ENCODE data around the gene BCAN.
"Not testable (repeated sequence)": the region's sequence is repeated elsewhere in the genome, so short reads cannot be mapped to it uniquely, and the experiment has no call there.

The BCAN gene, protein sequence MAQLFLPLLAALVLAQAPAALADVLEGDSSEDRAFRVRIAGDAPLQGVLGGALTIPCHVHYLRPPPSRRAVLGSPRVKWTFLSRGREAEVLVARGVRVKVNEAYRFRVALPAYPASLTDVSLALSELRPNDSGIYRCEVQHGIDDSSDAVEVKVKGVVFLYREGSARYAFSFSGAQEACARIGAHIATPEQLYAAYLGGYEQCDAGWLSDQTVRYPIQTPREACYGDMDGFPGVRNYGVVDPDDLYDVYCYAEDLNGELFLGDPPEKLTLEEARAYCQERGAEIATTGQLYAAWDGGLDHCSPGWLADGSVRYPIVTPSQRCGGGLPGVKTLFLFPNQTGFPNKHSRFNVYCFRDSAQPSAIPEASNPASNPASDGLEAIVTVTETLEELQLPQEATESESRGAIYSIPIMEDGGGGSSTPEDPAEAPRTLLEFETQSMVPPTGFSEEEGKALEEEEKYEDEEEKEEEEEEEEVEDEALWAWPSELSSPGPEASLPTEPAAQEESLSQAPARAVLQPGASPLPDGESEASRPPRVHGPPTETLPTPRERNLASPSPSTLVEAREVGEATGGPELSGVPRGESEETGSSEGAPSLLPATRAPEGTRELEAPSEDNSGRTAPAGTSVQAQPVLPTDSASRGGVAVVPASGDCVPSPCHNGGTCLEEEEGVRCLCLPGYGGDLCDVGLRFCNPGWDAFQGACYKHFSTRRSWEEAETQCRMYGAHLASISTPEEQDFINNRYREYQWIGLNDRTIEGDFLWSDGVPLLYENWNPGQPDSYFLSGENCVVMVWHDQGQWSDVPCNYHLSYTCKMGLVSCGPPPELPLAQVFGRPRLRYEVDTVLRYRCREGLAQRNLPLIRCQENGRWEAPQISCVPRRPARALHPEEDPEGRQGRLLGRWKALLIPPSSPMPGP

DNA sequence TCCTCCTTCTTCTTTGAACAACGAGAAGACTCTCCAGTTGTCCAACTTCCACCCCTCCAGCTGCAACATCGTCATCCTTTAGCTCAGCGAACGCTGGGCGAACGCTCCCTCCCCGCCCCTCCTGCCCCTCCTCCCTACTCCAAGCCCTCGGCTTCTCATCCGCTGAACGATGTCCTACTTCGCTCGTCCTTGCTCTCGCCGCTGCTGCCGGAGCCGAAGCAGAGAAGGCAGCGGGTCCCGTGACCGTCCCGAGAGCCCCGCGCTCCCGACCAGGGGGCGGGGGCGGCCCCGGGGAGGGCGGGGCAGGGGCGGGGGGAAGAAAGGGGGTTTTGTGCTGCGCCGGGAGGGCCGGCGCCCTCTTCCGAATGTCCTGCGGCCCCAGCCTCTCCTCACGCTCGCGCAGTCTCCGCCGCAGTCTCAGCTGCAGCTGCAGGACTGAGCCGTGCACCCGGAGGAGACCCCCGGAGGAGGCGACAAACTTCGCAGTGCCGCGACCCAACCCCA lies at the start of gene BCAN:
BCAN (plus strand) TSS at position 357 of the 504 bp plus-strand sequence. CDS start 3,938 bp downstream, outside the sequence.
- DNase-seq, result no peak

DNA sequence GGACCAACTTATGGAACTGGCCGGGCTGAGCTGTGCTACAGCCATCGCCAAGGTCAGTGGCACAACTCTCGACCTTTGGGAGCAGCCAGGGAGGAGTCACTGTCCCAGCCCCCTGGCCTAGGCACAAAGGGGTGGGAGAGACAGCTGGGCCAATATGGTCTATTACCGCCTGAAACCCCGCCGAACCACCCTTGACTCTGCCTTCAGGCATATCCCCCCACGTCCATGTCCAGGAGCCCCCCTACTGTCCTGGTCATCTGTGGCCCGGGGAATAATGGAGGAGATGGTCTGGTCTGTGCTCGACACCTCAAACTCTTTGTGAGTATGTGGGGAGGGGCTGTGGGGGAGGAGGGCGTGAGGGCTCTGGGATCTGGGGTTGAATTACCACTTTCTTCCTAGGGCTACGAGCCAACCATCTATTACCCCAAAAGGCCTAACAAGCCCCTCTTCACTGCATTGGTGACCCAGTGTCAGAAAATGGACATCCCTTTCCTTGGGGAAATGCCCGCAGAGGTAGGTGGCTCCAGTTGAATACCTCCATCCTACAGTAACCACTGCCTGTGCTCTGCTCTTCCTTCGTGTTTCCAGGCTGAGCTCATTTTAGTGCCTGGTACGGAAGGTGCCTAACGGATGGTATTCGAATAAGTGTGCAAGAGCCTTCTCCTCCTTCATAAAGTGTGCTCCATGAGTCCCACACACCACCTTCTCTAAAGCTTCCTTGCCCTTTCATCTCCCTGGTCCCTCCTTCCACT lies 49.6 kb upstream of the BCAN start:
- no peak for DNase-seq

DNA sequence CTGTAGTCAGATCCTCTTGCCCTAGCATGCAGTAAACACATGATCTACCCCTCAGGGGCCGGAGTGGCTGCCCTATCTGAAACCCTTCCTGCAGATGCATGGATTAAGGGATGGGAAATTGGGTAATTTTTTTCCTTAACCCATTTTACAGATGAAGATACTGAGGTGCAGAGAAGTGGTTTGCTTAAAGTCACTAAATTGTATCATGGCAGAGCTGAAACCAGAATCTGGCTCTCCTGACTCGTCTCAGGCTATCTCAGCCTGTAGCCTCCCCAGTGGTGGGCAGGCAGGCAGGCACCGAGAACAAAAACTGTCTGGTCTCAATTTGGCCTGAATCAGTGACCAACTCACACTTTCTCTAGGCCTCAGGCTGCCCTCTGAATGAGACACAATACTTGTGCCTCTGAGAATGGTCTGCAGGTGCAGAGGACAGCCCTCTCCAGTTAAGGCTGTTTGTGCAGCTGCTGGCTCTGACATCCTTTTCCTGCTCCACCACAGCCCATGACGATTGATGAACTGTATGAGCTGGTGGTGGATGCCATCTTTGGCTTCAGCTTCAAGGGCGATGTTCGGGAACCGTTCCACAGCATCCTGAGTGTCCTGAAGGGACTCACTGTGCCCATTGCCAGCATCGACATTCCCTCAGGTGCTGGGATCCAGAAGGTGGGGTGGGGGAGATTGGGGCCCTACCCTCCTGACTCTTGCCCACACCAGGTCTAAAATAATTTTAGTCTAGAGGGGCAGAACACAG lies 48.8 kb upstream of the BCAN start:
- DNase-seq, result no peak

DNA sequence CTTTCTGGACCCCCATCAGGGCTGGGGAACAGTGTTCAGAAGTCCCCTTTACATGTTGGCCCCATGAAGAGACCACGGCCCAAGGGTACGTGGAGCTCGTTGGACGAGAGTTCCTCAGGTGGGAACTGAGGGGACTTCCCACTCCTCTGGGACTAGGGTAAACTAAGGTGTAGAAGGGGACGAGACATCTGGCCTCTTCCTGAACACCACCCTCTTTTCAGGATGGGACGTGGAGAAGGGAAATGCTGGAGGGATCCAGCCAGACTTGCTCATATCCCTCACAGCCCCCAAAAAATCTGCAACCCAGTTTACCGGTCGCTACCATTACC lies 48.3 kb upstream of the BCAN start:
- DNase-seq, result no peak

DNA sequence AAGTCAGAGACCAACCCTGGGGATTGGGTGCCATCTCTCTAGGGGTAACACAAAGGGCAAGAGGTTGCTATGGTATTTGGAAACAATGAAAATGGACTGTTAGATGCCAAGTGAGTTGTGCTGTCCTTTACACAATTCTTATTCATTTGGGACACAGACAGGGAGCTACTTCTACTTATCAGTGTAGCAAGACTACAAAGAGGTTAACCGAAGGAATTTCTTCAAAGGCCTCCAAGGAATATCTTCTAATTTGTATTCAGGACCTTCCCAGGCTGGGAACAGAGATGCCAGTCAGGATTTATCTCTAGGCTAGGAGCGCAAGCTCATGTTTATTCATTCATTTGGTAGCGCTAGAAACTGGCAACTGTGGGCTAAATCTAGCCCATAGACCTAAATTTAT lies 47.7 kb upstream of the BCAN start:
- DNase-seq, result no peak

DNA sequence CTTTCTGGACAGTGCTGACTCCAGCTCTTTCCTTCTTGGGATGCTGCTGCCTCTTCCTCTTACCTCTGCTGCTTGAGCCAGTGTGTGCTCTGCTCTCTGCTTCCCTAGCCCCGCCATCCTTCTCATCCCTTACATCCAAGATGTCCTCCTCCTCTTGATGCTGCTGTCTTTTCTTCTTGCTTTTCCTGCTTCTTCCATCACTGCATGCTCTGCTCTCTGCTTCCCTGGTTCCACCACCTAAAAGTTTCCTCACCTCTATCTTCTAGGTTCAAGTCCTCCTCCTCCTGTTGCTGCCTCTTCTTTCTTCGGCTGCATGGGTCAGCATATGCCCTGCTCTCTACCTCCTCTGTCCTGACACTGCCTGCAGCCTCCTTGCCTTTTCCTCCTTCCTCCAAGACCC lies 46.9 kb upstream of the BCAN start:
- no peak for DNase-seq

DNA sequence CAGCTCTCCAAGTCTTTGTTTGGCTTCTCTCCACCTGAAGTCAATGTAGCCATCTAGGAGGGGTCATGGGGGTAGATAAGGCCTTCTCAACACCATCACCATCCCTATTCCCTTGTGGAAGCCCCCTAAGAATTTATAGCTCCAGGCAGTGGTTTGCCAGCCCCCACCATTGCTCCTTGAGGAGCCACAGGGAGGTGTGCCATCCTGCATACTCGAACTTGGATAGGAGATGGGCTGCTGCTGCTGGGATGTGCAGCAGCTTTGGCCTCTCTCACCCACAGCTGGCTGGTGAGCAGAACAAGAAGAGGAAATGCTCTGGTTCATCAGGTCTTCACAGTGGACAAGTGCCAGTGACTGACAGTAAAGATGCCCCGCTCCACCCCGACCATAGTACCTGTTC lies 45.5 kb upstream of the BCAN start:
- DNase-seq, result no peak

DNA sequence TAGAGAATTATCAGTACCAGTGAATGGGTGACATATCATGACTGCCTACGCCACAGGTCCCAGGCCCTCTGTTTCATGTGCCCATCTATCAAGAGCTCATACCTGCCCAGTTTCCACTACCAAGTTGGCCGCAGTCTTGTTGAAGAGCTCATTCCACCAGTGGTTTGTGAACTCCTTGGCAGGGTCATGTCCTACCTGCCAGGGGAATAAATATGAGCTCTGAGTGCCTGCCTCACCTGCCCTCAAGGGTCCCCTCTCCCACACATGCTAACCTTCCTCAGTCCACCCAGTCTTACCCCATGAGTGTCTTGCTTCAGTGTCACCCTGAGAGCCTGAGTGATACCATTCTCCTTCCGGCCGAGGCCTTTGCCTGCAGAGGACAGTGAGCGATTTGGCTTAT lies 43.8 kb upstream of the BCAN start:
- DNase-seq, result no peak

DNA sequence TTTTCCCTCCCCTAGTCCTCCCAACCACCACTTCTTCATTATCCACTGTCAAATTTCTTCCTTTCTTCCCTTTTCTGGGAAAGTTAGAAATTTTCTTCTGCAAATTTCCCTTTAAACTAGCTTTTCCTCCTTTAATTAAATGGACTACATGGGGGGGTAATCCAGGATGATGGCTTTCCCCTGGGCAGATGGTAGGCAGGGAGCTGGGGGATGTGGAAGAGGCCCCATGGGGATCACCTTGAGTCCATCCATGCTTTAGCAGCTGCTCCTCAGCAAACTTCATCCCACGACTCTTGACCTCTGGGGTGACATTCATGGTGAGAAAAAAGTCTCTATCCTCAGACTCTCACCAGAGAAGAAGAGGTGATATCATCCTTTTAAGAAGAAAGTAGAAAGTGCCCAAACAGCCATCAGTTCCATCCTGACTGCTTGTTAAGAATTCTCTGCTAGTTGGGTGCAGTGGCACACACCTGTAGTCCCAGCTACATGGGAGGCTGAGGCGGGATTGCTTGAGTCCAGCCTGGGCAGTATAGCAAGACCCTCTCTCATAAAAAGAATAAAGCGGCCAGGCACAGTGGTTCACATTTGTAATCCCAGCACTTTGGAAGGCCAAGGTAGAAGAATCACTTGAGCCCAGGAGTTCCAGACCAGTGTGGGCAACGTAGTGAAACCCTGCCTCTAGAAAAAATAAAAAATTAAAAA lies 43.0 kb upstream of the BCAN start:
- no peak for DNase-seq

DNA sequence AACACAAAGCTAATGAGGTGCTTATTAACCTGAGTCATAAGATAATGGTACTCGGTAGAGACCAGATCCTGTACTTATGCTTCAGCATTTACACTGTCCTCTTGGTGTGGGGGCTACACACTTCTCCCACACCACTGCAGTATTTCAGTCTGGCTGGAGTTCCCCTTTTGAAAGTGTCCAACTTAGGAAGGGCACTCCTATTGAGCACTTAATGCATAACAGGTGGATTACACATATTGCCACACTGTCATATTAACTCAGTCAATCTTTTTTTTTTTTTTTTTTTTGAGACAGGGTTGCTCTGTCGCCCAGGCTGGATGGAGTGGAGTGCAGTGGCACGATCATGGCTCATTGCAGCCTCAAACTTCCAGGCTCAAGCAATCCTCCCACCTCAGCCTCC lies 42.1 kb upstream of the BCAN start:
- peak; percentile 47 for DNase-seq

DNA sequence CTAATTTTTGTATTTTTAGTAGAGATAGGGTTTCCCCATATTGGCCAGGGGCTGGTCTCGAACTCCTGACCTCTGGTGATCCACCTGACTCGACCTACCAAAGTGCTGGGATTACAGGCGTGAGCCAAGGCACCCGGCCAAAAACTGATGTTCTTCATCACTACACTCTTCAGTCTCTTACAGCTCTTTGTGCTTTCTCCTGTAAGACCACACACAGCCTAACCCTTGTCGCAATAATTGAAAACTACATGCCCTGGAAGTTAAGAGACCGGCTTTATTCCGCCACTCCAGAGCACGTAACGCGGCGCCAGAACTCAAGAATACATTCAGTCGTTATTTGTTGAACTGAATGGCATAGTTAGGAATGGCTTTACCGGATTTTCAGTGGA lies 41.2 kb upstream of the BCAN start:
- DNase-seq, result peak; percentile 8

DNA sequence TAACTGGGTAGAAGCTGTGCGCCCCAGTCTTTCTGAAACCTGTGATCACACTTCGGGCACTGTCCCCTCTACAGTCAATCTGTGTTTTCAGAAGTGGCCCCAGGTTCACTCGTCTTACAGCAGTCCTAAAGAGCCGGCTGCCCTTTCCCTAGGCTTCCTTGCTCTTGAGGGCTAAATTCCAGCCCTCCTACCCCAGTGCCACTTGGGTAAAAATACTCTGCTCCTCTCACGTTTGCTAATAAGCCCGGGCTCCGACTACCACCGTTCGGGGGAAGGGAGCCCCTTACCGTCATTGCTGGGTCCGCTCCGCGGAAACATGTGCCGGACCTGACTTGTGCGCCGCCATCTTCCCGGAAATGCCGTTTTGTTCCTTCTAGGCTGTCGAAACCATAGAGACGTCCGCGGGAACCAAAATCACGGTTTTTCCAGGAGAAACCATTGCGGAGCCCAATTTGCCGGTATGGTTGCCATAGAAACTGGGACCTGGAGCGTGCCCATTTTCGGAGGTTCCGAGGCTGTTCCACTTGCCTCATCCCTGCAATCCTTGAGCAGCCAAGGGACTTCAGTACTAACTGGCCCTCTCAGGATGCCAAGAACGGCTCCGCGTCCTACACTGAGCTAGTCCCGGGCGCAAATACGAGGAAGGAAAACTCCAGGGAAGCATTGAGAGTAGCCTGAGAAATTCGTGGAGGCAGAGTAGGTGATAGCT lies 40.6 kb upstream of the BCAN start, which contains the start of gene GPATCH4:
GPATCH4 (minus strand) TSS at position 358 of the 709 bp plus-strand sequence.
- peak; percentile 88 for DNase-seq

DNA sequence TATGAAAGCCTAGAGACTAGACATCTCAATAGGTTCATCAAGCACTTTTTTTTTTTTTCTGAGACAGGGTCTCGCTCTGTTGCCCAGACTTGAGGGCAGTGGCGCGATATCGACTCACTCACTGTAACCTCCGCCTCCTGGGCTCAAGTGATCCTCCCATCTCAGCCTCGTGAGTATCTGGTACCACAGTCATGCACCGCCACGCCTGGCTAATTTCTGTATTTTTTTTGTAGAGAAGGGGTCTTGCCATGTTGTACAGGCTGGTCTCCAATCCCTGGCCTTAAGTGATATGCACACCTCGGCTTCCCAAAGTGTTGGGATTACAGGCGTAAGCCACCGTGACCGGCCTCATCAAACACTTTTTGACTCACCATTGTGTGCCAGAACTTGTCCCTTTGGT lies 40.0 kb upstream of the BCAN start:
- no peak for DNase-seq

DNA sequence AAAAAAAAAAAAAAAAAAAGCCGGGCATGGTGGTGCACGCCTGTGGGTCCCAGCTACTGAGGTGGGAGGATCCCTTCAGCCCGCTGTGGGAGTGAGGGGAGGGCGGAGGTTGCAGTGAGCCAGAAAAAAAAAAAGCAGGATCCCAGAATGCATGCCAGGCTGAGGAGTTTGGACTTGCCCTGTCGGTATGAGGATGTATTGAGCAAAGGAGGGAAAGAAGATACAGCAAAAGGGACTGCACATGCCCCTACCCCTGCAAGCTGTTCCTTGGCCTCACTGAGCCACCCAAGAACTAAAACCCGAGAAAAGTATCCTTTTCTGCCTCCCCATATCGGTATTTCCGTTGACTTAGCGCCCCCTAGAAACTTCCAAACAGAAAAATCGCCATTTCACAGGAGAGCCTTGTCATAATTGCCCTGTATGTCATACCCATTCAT lies 39.3 kb upstream of the BCAN start:
- DNase-seq, result peak; percentile 42

DNA sequence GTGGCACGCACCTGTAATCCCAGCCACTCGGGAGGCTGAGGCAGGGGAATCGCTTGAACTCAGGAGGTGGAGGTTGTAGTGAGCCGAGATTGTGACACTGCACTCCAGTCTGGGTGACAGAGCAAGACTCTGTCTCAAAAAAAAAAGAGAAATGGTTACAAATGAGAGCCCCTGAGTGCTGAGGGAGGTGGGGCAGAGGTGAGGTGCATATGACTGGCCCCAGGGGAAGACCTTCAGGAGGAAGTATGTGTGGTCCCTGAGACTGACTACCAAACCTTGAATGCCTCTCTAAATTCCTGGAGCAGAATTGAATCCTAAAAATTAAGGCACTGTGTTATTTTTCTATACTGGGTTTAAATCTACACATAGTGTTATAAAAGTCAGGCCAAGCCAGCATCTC lies 34.6 kb upstream of the BCAN start:
- not testable (repeated sequence) for DNase-seq

DNA sequence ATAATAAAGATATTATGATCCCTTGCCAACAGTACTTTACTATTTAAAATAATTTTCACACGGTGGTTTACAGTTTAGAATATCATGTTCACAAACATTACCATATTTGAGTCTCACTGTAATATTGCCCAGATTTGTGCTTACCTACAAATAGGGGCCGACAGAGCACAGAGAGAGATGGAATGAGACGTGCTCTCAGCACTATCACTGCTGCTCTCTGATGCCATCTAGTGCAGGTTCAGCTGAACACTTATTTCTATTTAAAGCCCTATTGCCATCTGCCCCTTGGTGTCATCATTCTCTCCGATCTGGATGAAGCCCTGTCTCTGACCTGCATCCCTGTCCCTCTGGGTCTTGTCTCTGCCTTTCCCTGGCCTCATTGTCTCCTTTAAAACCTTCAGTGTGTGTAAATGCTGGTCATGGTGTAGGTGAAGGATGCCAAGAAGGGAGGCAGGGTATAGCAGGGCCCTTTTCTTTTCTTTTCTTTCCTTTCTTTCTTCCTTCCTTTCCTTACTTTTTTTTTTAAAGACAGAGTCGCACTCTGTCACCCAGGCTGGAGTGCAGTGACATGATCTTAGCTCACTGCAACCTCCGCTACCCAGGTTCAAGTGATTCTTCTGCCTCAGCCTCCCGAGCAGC lies 33.8 kb upstream of the BCAN start:
- DNase-seq, result peak; percentile 80

DNA sequence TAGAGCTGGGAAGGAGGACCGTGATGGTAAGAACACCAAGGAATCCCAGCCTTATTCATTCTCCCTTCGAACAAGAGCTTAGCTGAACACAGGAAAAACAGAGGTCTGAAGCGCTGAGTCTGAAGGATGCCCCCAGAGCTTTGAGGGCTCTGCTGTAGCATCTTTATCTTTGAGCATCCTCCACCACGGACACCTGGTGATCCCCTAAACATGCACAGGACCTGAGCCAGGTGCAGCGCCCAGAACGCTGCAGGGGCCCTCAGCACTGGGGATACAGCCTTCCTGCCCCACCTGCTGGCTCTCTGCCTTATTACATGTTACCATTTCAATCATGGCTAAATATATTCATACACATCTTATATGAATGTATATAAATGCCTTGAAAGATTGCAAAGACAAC lies 32.9 kb upstream of the BCAN start:
- peak; percentile 68 for DNase-seq

DNA sequence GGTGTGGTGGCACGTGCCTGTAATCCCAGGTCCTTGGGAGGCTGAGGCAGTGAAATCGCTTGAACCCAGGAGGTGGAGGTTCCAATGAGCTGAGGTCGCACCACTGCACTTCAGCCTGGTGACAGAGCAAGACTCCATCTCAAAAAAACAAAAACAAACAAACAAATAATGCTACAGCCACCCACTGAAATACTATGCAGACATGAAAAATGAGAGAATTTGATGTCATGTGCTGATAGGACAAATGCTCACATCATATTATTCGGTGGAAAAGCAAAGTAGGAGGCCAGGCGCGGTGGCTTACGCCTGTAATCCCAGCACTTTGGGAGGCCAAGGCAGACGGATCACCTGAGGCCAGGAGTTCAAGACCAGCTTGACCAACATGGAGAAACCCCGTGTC lies 31.8 kb upstream of the BCAN start:
- not testable (repeated sequence) for DNase-seq

DNA sequence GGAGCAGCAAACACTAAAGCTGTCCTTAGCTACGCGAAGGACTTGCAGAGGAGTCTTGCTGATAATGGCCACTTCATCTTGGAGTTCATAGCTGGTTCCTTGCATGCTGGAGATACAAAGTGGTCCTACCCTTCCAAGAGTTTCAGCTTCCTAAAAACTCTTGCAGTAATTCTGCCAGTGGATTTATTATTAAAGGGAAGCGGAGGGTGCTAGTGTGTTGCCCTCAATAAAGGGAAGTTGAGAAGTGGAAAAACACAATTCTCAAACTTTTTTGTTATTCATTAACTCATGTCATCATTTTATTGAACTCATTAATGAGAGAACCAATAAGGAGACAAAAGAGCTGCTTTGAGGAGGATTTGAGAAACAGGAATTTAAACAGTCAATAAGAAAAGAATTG lies 29.3 kb upstream of the BCAN start:
- no peak for DNase-seq

DNA sequence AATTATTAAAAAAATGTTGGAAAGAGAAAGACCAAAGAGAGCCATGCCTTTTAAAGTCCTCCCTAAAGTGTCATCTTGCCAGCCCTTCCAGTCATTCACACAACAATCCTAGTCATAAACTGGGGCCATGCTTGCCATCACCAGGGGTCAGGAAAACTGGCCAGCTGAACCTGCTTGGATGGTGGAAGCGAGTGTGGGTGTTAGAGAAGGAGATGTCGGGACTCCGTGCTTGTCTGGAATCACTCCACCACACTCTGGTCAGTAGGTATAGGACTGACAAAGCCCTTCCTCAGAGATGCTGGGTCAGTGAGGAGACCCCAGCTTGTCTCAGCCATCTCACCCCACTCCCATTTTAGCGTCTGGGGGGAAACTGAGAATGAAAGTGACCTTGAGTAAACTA lies 26.0 kb upstream of the BCAN start:
- DNase-seq, result no peak

All from CD4-positive, alpha-beta T cell treated with Interleukin-21 for 1 hour (primary cell).